Endothelial cell of umbilical vein (primary cell): Measurements from ENCODE around the gene SLC8A1. TPM values are rescaled to one million over a fixed set of nuclear protein-coding genes. Genes with fewer than 3 reads are reported as not detected.

ENCODE experiments used
- BruUV-seq: library from RNA; stranded (reverse); fragments of 400-500 nt; replicated peaks from 2 replicates; lab custom pipeline; 2021; lab: Mats Ljungman, UMichigan
- CTCF ChIA-PET: fragments of 300-600, 350-600 bp; sonication (Branson Sonifier 250); formaldehyde crosslinking; loops from one replicate; lab custom pipeline; 2021; ENCODE audit warnings: antibody characterized with exemption, inconsistent platforms; lab: Charles Lee
- POLR2A ChIA-PET: fragments of 300-600, 350-600 bp; sonication (Branson Sonifier 250); formaldehyde crosslinking; loops from one replicate; lab custom pipeline; 2021; ENCODE audit warnings: antibody characterized with exemption, inconsistent platforms; lab: Charles Lee
- DNase-seq: peaks from one replicate; pipeline ENCODE4 v3.0.0-alpha.2; 2011; ENCODE audit warnings: low read depth, low spot score
- FAIRE-seq: peaks from 2 replicates; lab custom pipeline; 2011; peaks lifted over from hg19 to GRCh38; lab: Jason Lieb, UNC
- H2AFZ ChIP-seq: 2 replicates; pipeline ENCODE4 v1.6.0; 2012; ENCODE audit warnings: low read depth, low read length, control low read depth, inconsistent platforms
- H3K27ac ChIP-seq: 2 replicates; pipeline ENCODE4 v1.5.1; 2011; ENCODE audit warnings: low read depth, mild to moderate bottlenecking, control low read depth, low read length, moderate library complexity; ENCODE audit not compliant: insufficient read depth
- H3K27me3 ChIP-seq, 2 experiments: 2 replicates each; pipeline versions ENCODE4 v1.6.0 to v1.6.1; 2011; ENCODE audit warnings: low read length in 2 of 2, mixed read lengths in 1 of 2; ENCODE audit not compliant: control insufficient read depth in 2 of 2, insufficient read depth in 2 of 2
- H3K36me3 ChIP-seq, 2 experiments: 2 replicates in 1 of 2; 3 replicates in 1 of 2; pipeline ENCODE4 v1.5.1; 2011; ENCODE audit warnings: low read length in 2 of 2, mild to moderate bottlenecking in 1 of 2, moderate library complexity in 1 of 2; ENCODE audit not compliant: control insufficient read depth in 2 of 2, insufficient read depth in 2 of 2; ENCODE audit errors: extremely low read depth in 1 of 2
- H3K4me1 ChIP-seq: 3 replicates; pipeline ENCODE4 v1.5.1; 2011; ENCODE audit warnings: mild to moderate bottlenecking, low read length; ENCODE audit not compliant: control insufficient read depth, insufficient read depth; ENCODE audit errors: extremely low read depth
- H3K4me2 ChIP-seq: 2 replicates; pipeline ENCODE4 v1.6.1; 2011; ENCODE audit warnings: low read length, control low read depth, mixed read lengths; ENCODE audit not compliant: insufficient read depth
- H3K4me3 ChIP-seq, 3 experiments: fragments of 200-600 bp in 1 of 3; sonication (generic), shearing (Covaris generic) in 1 of 3; replicated peaks in 1 of 3; 2 replicates each; pipeline ENCODE4 v1.5.1; 2011 to 2016; ENCODE audit warnings: control low read depth in 3 of 3, low read length in 3 of 3, mild to moderate bottlenecking in 2 of 3, inconsistent platforms in 1 of 3, low read depth in 1 of 3, moderate library complexity in 1 of 3; ENCODE audit not compliant: insufficient read depth in 1 of 3
- H3K79me2 ChIP-seq: 2 replicates; pipeline ENCODE4 v1.6.0; 2012; ENCODE audit warnings: low read length, inconsistent platforms; ENCODE audit not compliant: control insufficient read depth, insufficient read depth
- H3K9ac ChIP-seq: replicated peaks from 2 replicates; pipeline ENCODE3; 2011; ENCODE audit warnings: low read length, control low read depth; ENCODE audit not compliant: insufficient read depth; ENCODE audit errors: extremely low read depth
- H3K9me1 ChIP-seq: replicated peaks from 3 replicates; pipeline ENCODE4 v1.6.0; 2011; ENCODE audit warnings: mild to moderate bottlenecking, low read length; ENCODE audit not compliant: control insufficient read depth, insufficient read depth; ENCODE audit errors: extremely low read depth
- H3K9me3 ChIP-seq: replicated peaks from 2 replicates; pipeline ENCODE4 v1.5.1; 2012; ENCODE audit warnings: low read length, inconsistent platforms; ENCODE audit not compliant: control insufficient read depth, insufficient read depth
- H4K20me1 ChIP-seq: replicated peaks from 2 replicates; pipeline ENCODE3; 2011; ENCODE audit warnings: mild to moderate bottlenecking, low read length; ENCODE audit not compliant: control insufficient read depth, insufficient read depth; ENCODE audit errors: extremely low read depth
- CTCF ChIP-seq, 2 donors: IDR thresholded peaks; 1 replicate in 1 of 2; 2 replicates in 1 of 2; pipeline ENCODE4 v1.5.1; 2011; ENCODE audit warnings: low read length in 2 of 2, mild to moderate bottlenecking in 2 of 2, moderate library complexity in 2 of 2, control low read depth in 1 of 2, inconsistent platforms in 1 of 2, low read depth in 1 of 2; ENCODE audit not compliant: insufficient read depth in 1 of 2; ENCODE audit errors: extremely low read depth in 1 of 2
- EZH2 ChIP-seq: IDR thresholded peaks from 2 replicates; pipeline ENCODE4 v1.6.1; 2012; ENCODE audit warnings: borderline replicate concordance, low read depth, mild to moderate bottlenecking, moderate library complexity, low read length, inconsistent platforms; ENCODE audit not compliant: severe bottlenecking
- FOS ChIP-seq: IDR thresholded peaks from 2 replicates; pipeline ENCODE4 v1.6.1; 2011; ENCODE audit warnings: mild to moderate bottlenecking, low read length, moderate library complexity, borderline replicate concordance; ENCODE audit not compliant: insufficient read depth
- GATA2 ChIP-seq: IDR thresholded peaks from 2 replicates; pipeline ENCODE4 v1.7.0; 2011; ENCODE audit warnings: low read depth, mild to moderate bottlenecking, moderate library complexity, mixed read lengths, low read length; ENCODE audit not compliant: insufficient read length, insufficient read depth
- JUN ChIP-seq: IDR thresholded peaks from 2 replicates; pipeline ENCODE4 v1.6.1; 2011; ENCODE audit warnings: borderline replicate concordance, low read depth; ENCODE audit not compliant: insufficient read length, insufficient read depth
- MAX ChIP-seq: IDR thresholded peaks from 2 replicates; pipeline ENCODE4 v1.6.1; 2011; ENCODE audit not compliant: insufficient read depth, insufficient read length
- MYC ChIP-seq: IDR thresholded peaks from one replicate; pipeline ENCODE4 v1.6.1; 2011; ENCODE audit warnings: mild to moderate bottlenecking, low read depth, low read length
- POLR2AphosphoS5 ChIP-seq: IDR thresholded peaks from 2 replicates; pipeline ENCODE4 v1.6.1; 2012; ENCODE audit warnings: low read depth, mild to moderate bottlenecking, control low read depth, low read length, moderate library complexity; ENCODE audit not compliant: insufficient read depth
- dilution Hi-C: fragments of 300-500 bp; cut with MboI; formaldehyde crosslinking; loops from one replicate; pipeline ENCODE4 v1.15.0; 2019; ENCODE audit warnings: low sequenced_read_pairs; ENCODE audit not compliant: extremely low pct_ligation_motif_present
- intact Hi-C: fragments of 100-400 bp; cut with micrococcal nuclease; formaldehyde crosslinking; loops from one replicate; pipeline ENCODE4 v1.10.0; 2022
- polyA plus RNA-seq, 4 experiments: library from polyadenylated mRNA; depleted of rRNA in 3 of 4; stranded (reverse) in 3 of 4; unstranded in 1 of 4; fragments of >200 nt; gene quantifications; 2 replicates each; pipeline versions ENCODE4 v1.2.1 to v1.2.3, GENCODE V29; 2011 to 2012; ENCODE audit warnings: missing spikeins in 1 of 4
- total RNA-seq: library from RNA; stranded (reverse); gene quantifications from 2 replicates; pipeline ENCODE4 v1.2.3, GENCODE V29; 2021

SLC8A1 gene
- total and polyA plus RNA-seq, 2 donors (not counting 3 experiments of a cell fraction or from before 2014, with no cell fraction given): 0.19 to 1.8 TPM

GRCh38 chr2:40348665-40349064, 103.2 kb downstream of the SLC8A1 start:
- H3K9me1 ChIP-seq: no peaks in the 10 kb centered on the region
- POLR2A ChIA-PET: no interaction called here
- no peak overlapping the region for H2AFZ ChIP-seq
- no peak overlapping the region for H3K4me2 ChIP-seq
- no peak overlapping the region for H3K9ac ChIP-seq
- H3K27me3 ChIP-seq: no peaks in the 10 kb centered on the region
- TF ChIP-seq POLR2AphosphoS5 (no peak), CTCF (IDR thresholded peaks at IDR 0.05; ENCODE audit: extremely low read depth in 1 of 2, insufficient read depth in 1 of 2, low read depth in 1 of 2, low read length in 2 of 2) (no peak), JUN (no peak), FOS (no peak), MYC (no peak), MAX (no peak), GATA2 (no peak), EZH2 (no peak)
- H3K79me2 ChIP-seq: no peaks in the 10 kb centered on the region
- dilution Hi-C loops (no loop called here), intact Hi-C loops (no loop called here)
- no peak for DNase-seq
- no peak overlapping the region for H3K27ac ChIP-seq
- no peaks in the 10 kb centered on the region for H3K4me1 ChIP-seq
- FAIRE-seq: no peak
- no peaks in the 10 kb centered on the region for H4K20me1 ChIP-seq
- H3K36me3 ChIP-seq: no peaks in the 10 kb centered on the region
- no peaks in the 10 kb centered on the region for H3K9me3 ChIP-seq
- CTCF ChIA-PET: no interaction called here
- H3K4me3 ChIP-seq: no peak overlapping the region
- no TSS peak for BruUV-seq
